GM12864 (cell line): Measurements from ENCODE around the gene WWP2.

ENCODE experiments used
- DNase-seq: peaks from one replicate; pipeline ENCODE4 v3.0.0-alpha.2; 2011; ENCODE audit warnings: low read depth
- H3K4me3 ChIP-seq: 2 replicates; pipeline ENCODE4 v1.5.1; 2011; ENCODE audit warnings: mild to moderate bottlenecking, low read depth, low read length, control low read depth
- CTCF ChIP-seq: IDR thresholded peaks from 2 replicates; pipeline ENCODE4 v1.5.1; 2011; ENCODE audit warnings: low read depth, mild to moderate bottlenecking, moderate library complexity, low read length, control low read depth, inconsistent platforms; ENCODE audit errors: missing control alignments

WWP2 gene

GRCh38 chr16:69924041-69924775 lies 162.1 kb downstream of the WWP2 start:
- no peak for TF ChIP-seq CTCF
- DNase-seq = no peak
- no peak overlapping the region for H3K4me3 ChIP-seq

GRCh38 chr16:69924777-69925191 lies 162.7 kb downstream of the WWP2 start:
- H3K4me3 ChIP-seq = no peak overlapping the region
- TF ChIP-seq CTCF = no peak
- DNase-seq = no peak

GRCh38 chr16:69925311-69925710 lies 163.2 kb downstream of the WWP2 start:
- DNase-seq = no peak
- no peak overlapping the region for H3K4me3 ChIP-seq
- TF ChIP-seq CTCF = no peak

GRCh38 chr16:69926241-69926640 lies 164.1 kb downstream of the WWP2 start:
- no peak overlapping the region for H3K4me3 ChIP-seq
- no peak for DNase-seq

GRCh38 chr16:69927056-69927757 lies 165.1 kb downstream of the WWP2 start:
- TF ChIP-seq CTCF = no peak
- H3K4me3 ChIP-seq = no peak overlapping the region
- DNase-seq = no peak

More at GRCh38 chr16:69926241-69926640, 164.1 kb downstream of the WWP2 start:
- TF ChIP-seq CTCF = no peak

- no peak for DNase-seq
- TF ChIP-seq CTCF = no peak
- H3K4me3 ChIP-seq = no peak overlapping the region
Measured at GRCh38 chr16:69928856-69929400, 166.8 kb downstream of the WWP2 start.
